ENCODE data around the gene TRIM51.
"Not testable (repeated sequence)": the region's sequence is repeated elsewhere in the genome, so short reads cannot be mapped to it uniquely, and the experiment has no call there.

The TRIM51 gene, protein sequence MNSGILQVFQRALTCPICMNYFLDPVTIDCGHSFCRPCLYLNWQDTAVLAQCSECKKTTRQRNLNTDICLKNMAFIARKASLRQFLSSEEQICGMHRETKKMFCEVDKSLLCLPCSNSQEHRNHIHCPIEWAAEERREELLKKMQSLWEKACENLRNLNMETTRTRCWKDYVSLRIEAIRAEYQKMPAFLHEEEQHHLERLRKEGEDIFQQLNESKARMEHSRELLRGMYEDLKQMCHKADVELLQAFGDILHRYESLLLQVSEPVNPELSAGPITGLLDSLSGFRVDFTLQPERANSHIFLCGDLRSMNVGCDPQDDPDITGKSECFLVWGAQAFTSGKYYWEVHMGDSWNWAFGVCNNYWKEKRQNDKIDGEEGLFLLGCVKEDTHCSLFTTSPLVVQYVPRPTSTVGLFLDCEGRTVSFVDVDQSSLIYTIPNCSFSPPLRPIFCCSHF

DNA sequence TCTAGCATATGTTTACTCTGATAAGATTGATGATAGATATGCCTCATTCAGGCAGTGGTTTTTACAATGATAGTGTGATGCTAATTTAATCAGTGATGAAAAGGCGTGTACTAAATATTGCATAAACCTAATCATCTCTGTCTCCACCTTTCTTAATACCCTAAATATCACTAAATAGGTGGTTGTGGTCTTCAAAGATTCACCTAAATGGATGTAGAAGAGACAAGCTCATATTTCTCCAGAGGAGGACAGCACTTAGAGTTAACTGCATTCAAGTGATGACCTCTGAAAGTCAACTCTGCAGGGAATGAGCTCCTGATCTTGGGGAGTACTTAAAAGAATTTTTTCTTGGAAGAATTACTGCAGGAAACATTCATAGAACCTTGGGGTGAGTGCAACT lies at the start of gene TRIM51:
Gene TRIM51, plus strand, starts transcription at position 301 of the 400 bp plus-strand sequence. CDS start 2,132 bp downstream, outside the sequence.
- DNase-seq (ENCODE audit: low read depth in 1 of 2, low spot score in 1 of 2), result not testable (repeated sequence)

DNA sequence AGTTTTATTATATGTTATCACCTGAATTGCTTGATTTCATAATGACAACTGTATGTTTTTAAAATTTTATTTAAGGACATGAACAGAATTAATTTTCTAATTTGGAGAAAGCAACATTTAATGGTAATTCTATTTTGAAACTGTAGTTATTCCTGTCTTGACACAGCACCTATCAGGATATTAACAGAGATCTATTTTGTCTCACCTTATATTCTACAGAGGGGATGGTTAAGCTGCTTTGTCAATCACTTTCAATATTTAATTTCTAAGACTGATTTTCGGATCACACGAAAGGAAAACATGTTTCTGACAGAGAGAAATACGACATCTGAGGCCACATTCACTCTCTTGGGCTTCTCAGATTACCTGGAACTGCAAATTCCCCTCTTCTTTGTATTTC lies 44.6 kb upstream of the TRIM51 start, which contains the start of gene OR5D16:
Gene OR5D16, plus strand, starts transcription at position 301 of the 400 bp plus-strand sequence. Its CDS starts 0 bp downstream, at position 301.
- no peak for DNase-seq (ENCODE audit: low read depth in 1 of 2, low spot score in 1 of 2)

DNA sequence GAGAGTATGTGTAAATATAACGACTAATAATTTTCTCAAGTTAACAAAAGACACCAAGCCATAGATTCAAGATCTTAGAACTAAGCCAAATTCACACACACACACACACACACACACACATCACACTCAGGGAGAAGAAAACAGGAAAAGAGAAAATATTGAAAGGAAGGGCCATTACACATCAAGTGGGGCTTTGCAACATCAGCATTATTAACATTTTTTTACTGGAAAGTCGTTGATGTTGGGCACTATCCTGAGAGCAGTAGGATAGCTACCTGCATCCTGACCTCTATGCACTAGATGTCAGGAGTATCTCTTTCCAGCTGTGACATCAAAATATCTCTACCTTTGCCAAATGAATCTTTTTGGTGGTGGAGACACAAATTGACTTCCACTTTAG lies 35.6 kb upstream of the TRIM51 start:
- DNase-seq (ENCODE audit: low read depth in 1 of 2, low spot score in 1 of 2), result no peak

GRCh38 chr11:55849037-55849436 lies 34.1 kb upstream of the TRIM51 start:
- no peak for DNase-seq (ENCODE audit: low read depth in 1 of 2, low spot score in 1 of 2)

DNA sequence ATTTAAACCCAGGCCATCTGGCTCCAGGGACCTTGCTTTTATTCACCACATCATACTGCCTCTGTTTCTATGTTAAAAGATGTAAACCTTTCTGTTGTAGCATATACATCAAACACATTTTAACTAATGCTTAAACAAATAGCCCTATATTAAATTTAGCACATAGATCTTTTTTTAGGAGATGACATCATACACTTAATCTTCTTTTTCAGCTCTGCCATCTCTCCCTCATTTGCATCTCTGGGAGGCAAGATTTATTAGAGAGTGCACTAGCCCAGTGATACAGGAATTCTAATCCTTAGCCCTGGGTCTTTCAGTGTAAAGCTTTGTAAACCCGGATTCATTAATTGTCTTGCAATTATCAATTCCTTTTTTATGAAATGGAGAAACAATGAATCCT lies 31.0 kb upstream of the TRIM51 start:
- no peak for DNase-seq (ENCODE audit: low read depth in 1 of 2, low spot score in 1 of 2)

DNA sequence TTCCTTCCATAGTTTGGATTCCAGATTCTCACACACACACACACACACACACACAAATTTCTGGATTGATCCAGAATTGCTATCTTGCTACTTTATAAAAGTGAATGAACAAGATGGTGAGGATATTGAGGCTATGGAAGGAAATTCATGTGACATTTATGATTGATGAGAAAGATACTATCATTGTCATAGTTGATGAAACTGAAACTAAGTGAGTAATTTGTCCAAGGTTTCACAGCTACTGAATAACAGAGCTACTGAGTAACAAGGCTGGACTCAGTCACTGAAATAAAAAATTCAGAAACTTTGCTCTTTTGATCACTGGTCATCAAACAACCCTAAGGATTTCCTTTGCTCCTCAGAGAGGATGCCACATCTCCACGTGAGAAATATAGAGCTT lies 28.4 kb upstream of the TRIM51 start:
- DNase-seq (ENCODE audit: low read depth in 1 of 2, low spot score in 1 of 2), result no peak

- DNase-seq (ENCODE audit: low read depth in 1 of 2, low spot score in 1 of 2), result not testable (repeated sequence)
Measured at GRCh38 chr11:55867354-55867753, 15.7 kb upstream of the TRIM51 start.

GRCh38 chr11:55872731-55873130 lies 10.4 kb upstream of the TRIM51 start:
- DNase-seq (ENCODE audit: low read depth in 1 of 2, low spot score in 1 of 2), result not testable (repeated sequence)

GRCh38 chr11:55873146-55873545 lies 10.0 kb upstream of the TRIM51 start:
- not testable (repeated sequence) for DNase-seq (ENCODE audit: low read depth in 1 of 2, low spot score in 1 of 2)

DNA sequence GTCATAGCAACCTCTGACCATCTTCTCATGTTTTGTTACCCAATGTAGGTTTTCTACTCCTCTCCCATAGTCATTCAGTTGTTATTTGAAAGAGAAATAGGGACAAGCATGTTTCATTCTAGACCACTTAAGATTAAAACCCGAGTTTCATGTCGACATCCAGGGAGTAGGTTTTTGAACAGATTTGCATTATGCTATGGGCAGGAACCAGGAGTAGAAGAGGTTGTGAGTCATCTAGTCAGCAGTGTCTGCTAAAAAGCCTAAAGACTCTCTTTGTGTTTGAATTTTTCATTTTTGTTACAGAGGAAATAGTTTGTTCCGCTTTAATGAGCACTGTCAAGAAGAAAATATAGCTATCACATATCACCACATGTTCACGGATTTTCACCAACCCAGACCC lies 1.9 kb downstream of the TRIM51 start:
- DNase-seq (ENCODE audit: low read depth in 1 of 2, low spot score in 1 of 2), result not testable (repeated sequence)

DNA sequence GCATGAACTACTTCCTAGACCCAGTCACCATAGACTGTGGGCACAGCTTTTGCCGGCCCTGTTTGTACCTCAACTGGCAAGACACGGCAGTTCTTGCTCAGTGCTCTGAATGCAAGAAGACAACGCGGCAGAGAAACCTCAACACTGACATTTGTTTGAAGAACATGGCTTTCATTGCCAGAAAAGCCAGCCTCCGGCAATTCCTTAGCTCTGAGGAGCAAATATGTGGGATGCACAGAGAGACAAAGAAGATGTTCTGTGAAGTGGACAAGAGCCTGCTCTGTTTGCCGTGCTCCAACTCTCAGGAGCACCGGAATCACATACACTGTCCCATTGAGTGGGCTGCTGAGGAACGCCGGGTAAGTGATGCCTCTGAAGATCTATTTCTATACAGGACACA lies 2.4 kb downstream of the TRIM51 start:
- DNase-seq (ENCODE audit: low read depth in 1 of 2, low spot score in 1 of 2), result not testable (repeated sequence)

DNA sequence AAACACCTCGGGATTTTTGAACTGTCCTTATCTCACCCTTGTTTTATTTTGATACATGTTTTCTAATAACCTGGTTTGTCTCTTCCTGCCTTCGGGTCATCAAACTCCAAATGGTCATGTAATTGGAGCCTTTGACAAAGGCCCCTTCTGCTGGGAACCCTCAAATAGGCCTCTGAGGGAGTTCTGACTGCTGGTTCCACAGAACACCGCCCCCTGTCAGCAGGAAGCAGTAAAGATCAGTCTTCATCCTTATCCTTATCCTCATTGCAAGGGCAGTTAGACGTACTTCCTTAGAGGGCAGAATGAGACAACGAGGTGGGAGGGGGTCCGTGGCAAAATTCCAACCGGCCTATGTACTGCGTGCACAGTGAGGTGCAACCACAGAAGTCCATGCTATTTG lies 12.1 kb downstream of the TRIM51 start:
- DNase-seq (ENCODE audit: low read depth in 1 of 2, low spot score in 1 of 2), result no peak

- no peak for DNase-seq (ENCODE audit: low read depth in 1 of 2, low spot score in 1 of 2)
Measured at GRCh38 chr11:55902308-55902707, 19.2 kb downstream of the TRIM51 start.

DNA sequence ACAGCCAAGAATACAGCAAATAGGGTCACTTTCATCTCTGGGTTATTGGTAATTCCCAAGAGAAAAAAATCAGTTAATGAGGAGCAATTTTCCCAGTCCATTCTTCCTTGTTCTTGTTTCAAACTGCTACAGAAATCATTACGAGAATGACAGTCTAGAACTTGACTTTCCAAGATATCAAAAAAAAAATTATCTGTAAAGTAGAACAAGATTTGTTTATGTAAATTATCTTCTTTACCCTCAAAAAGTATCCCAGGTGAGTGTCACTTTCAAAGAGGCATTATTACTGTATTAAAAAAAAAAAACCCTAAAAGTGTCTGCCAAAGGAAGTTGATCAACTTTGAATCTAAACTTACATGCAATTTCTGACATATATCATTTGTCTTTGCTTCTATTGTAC lies 31.4 kb downstream of the TRIM51 start, which contains the start of gene OR5W2:
Gene OR5W2, minus strand, starts transcription at position 101 of the 400 bp plus-strand sequence. Its CDS starts 0 bp downstream, at position 101.
- DNase-seq (ENCODE audit: low read depth in 1 of 2, low spot score in 1 of 2), result no peak

DNA sequence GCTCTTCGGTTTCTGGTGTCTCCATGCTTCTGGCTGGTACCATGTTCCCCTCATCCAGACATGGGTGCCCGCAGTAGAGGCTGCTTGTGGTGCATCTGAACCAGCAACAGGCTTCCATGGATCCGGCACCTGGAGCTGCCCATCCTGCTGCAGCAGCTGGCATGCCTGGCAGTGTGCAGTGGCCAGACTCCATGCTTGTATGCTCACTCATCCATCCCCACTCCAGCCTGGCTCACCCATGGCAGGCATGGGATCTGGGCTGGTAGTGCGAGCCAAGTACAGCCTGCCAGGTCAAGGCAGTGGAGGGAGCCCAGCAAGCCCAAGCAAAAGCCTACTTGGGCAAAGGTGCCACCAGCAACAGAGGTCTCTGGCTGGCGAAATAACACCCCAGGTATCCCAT lies 37.4 kb downstream of the TRIM51 start:
- no peak for DNase-seq (ENCODE audit: low read depth in 1 of 2, low spot score in 1 of 2)

DNA sequence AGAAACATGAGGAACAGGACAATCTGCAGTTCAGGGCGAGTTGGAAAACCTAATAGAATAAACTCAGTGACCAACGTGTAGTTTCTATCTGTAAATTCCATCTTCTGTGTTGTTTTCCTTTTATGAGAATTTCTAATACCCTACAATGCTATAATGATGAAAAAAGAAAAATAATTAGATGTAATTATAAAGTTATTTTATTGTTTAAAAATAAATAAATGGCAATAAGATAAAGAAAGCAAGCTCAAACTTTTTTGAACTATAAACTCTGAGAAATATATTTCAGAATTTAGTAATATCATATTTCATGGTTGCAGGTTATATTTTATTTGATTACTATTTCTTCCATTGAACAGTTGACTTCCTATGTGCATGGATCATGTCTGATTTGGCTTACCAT lies 53.2 kb downstream of the TRIM51 start, which contains the start of gene OR5I1:
Gene OR5I1, minus strand, starts transcription at position 101 of the 400 bp plus-strand sequence. Its CDS starts 0 bp downstream, at position 101.
- DNase-seq (ENCODE audit: low read depth in 1 of 2, low spot score in 1 of 2), result no peak
